ENCODE data around the gene ATF6B. TPM values are rescaled to one million over a fixed set of nuclear protein-coding genes. Genes with fewer than 3 reads are reported as not detected.

The ATF6B gene
- total and polyA plus RNA-seq, 2 experiments from 2014 or later = 24.9 to 26.1 TPM

GRCh38 chr6:32097364-32097763, 30.7 kb downstream of the ATF6B start (continued):
- no peak for TF ChIP-seq ZNF462 (CRISPR knock-in tag; IDR thresholded peaks at IDR 0.05)
- no peak for TF ChIP-seq ZNF331 (CRISPR knock-in tag; IDR thresholded peaks at IDR 0.05; ENCODE audit: low read depth)
- TF ChIP-seq REST (IDR thresholded peaks at IDR 0.05; ENCODE audit: unreplicated experiment) = no peak
- no peak for TF ChIP-seq STAT1 (IDR thresholded peaks at IDR 0.05; ENCODE audit: unreplicated experiment)
- TF ChIP-seq NANOG (IDR thresholded peaks at IDR 0.05; ENCODE audit: borderline replicate concordance) = no peak
- TF ChIP-seq CTCF (conservative IDR thresholded peaks at IDR 0.05; ENCODE audit: low read depth in 2 of 2) = no peak
- no peak for TF ChIP-seq JUNB (IDR thresholded peaks at IDR 0.05; ENCODE audit: unreplicated experiment)
- TF ChIP-seq EZH2 (IDR thresholded peaks at IDR 0.05; ENCODE audit: low read depth, unreplicated experiment) = no peak
- TF ChIP-seq POLR2AphosphoS5 (IDR thresholded peaks at IDR 0.05; ENCODE audit: low read depth) = no peak

Data from GM23338 (cell line).